Measurements from ENCODE around the gene OCA2. TPM values are rescaled to one million over a fixed set of nuclear protein-coding genes. Genes with fewer than 3 reads are reported as not detected.

The OCA2 gene
- total and polyA plus RNA-seq, 10 donors, result 0.39 to 3.0 (median 1.0) TPM

GRCh38 chr15:28094732-28095521 is 4.2 kb downstream of the OCA2 start:
- intact Hi-C loops (cut with DNase I; ENCODE audit: low total_unique reads), result no loop called here
- H3K36me3 ChIP-seq, result no peaks in the 10 kb centered on the region
- peaks cover 0 to 97% (median 67%) of the 10 kb centered on the region in 7 donors for H3K27me3 ChIP-seq (replicated peaks in 1 of 7)
- no peak for TF ChIP-seq CTCF (IDR thresholded peaks at IDR 0.05 in 8 of 11, conservative IDR thresholded peaks at IDR 0.05 in 3 of 11)
- TF ChIP-seq POLR2AphosphoS5 (IDR thresholded peaks at IDR 0.05), result peak in 2 of 3 donors; percentile 51 to 52
- no peak for TF ChIP-seq POLR2A (IDR thresholded peaks at IDR 0.05)
- peak overlapping the region in 4 of 8 donors; percentile 49 to 65 (median 57) for H3K27ac ChIP-seq
- H3K4me3 ChIP-seq, result peak overlapping the region; percentile 35 to 68 (median 48)
- H3K9me3 ChIP-seq, result peaks cover 8 to 29% (median 24%) of the 10 kb centered on the region in 8 donors
- peaks cover 30 to 61% (median 52%) of the 10 kb centered on the region in 6 donors for H3K4me1 ChIP-seq
- WGBS, 5 donors, result 3 to 9% (median 4%) methylated on average over 33 to 76 of the region's 76 CpGs
- DNase-seq, result peak; percentile 84

- peaks cover 0 to 92% (median 60%) of the 10 kb centered on the region in 7 donors for H3K27me3 ChIP-seq (replicated peaks in 1 of 7)
- H3K9me3 ChIP-seq, result peaks cover 9 to 35% (median 28%) of the 10 kb centered on the region in 8 donors
- peak; percentile 72 for DNase-seq
- no peak overlapping the region for H3K27ac ChIP-seq
- no peaks in the 10 kb centered on the region for H3K36me3 ChIP-seq
- TF ChIP-seq POLR2A (IDR thresholded peaks at IDR 0.05), result no peak
- no peak for TF ChIP-seq POLR2AphosphoS5 (IDR thresholded peaks at IDR 0.05)
- TF ChIP-seq CTCF (IDR thresholded peaks at IDR 0.05 in 8 of 11, conservative IDR thresholded peaks at IDR 0.05 in 3 of 11), result no peak
- H3K4me3 ChIP-seq, result peak overlapping the region in 3 of 8 donors; percentile 45 to 68 (median 54)
- intact Hi-C loops (cut with DNase I; ENCODE audit: low total_unique reads), result no loop called here
- WGBS, 5 donors, result 46 to 54% (median 49%) methylated on average over 16 to 20 of the region's 20 CpGs
- H3K4me1 ChIP-seq, result peaks cover 30 to 52% (median 44%) of the 10 kb centered on the region in 6 donors
Observed at GRCh38 chr15:28093752-28094535, 5.2 kb downstream of the OCA2 start.

GRCh38 chr15:28091313-28091712 is 7.8 kb downstream of the OCA2 start:
- peaks cover 19 to 26% (median 23%) of the 10 kb centered on the region in 6 donors for H3K4me1 ChIP-seq
- TF ChIP-seq POLR2AphosphoS5 (IDR thresholded peaks at IDR 0.05), result no peak
- TF ChIP-seq CTCF (IDR thresholded peaks at IDR 0.05 in 8 of 11, conservative IDR thresholded peaks at IDR 0.05 in 3 of 11), result no peak
- TF ChIP-seq POLR2A (IDR thresholded peaks at IDR 0.05), result no peak
- intact Hi-C loops (cut with DNase I; ENCODE audit: low total_unique reads), result no loop called here
- H3K9me3 ChIP-seq, result peaks cover 10 to 46% (median 37%) of the 10 kb centered on the region in 8 donors
- no peaks in the 10 kb centered on the region for H3K36me3 ChIP-seq
- DNase-seq, result no peak
- peaks cover 0 to 65% (median 36%) of the 10 kb centered on the region in 7 donors for H3K27me3 ChIP-seq (replicated peaks in 1 of 7)
- 75 to 97% (median 95%) methylated on average over 2 of the region's 2 CpGs for WGBS, 5 donors
- H3K4me3 ChIP-seq, result no peak overlapping the region
- H3K27ac ChIP-seq, result no peak overlapping the region
